ENCODE measurements around the gene TAF5L.

DNA sequence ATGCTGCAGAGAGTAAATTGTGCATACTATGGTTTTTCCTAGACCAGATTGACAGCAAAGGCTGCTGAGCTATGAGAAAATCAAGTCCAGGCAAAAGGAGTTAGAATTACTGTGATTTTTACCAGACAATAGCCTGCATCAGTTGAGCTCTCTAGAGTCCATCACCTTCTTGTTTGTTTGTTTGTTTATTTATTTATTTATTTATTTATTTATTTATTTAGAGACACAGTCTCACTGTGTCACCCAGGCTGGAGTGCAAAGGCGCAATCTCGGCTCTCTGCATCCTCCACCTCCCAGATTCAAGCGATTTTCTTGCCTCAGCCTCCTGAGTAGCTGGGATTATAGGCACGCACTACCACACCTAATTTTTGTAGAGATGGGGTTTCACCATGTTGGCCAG is 43.2 kb downstream of the TAF5L start:
- TF ChIP-seq EZH2 (IDR thresholded peaks at IDR 0.05; ENCODE audit: insufficient read depth, poor library complexity, severe bottlenecking) (no peak), EZH2phosphoT487 (IDR thresholded peaks at IDR 0.05; ENCODE audit: insufficient read depth, low read depth) (no peak)
